H1 (cell line): ENCODE measurements around the gene TANC1. TPM values are rescaled to one million over a fixed set of nuclear protein-coding genes. Genes with fewer than 3 reads are reported as not detected.

Experiments used
- ATF2 ChIP-seq: IDR thresholded peaks from 2 replicates; pipeline ENCODE4 v1.6.1; 2012; ENCODE audit warnings: low read length, inconsistent platforms
- CTBP2 ChIP-seq: IDR thresholded peaks from 2 replicates; pipeline ENCODE4 v1.7.0; 2011; ENCODE audit warnings: borderline replicate concordance, mild to moderate bottlenecking, moderate library complexity, mixed read lengths, low read length; ENCODE audit not compliant: insufficient read depth, insufficient read length
- RBBP5 ChIP-seq: IDR thresholded peaks from 2 replicates; pipeline ENCODE4 v1.7.1; 2012; ENCODE audit warnings: low read depth, mild to moderate bottlenecking, inconsistent platforms, low read length, moderate library complexity, borderline replicate concordance
- SAP30 ChIP-seq: fragments of 300-600 bp; sonication (generic); IDR thresholded peaks from 2 replicates; pipeline ENCODE4 v1.7.1; 2012; ENCODE audit warnings: low read length, moderate library complexity, mild to moderate bottlenecking, inconsistent platforms; ENCODE audit not compliant: insufficient read depth, insufficient replicate concordance
- TBP ChIP-seq: IDR thresholded peaks from 2 replicates; pipeline ENCODE4 v1.6.1; 2011; ENCODE audit warnings: low read depth, low read length, improper control_type of control experiment
- polyA plus RNA-seq, 7 experiments: library from polyadenylated mRNA; depleted of rRNA in 3 of 7; stranded (reverse) in 5 of 7; unstranded in 2 of 7; fragments of >200 nt in 5 of 7; fragments of 200-250 nt in 2 of 7; gene quantifications; 1 replicate in 5 of 7; 2 replicates in 1 of 7; 4 replicates in 1 of 7; pipeline versions ENCODE4 v1.2.1 to v1.2.3, GENCODE V29; 2011 to 2013; ENCODE audit warnings: missing spikeins in 2 of 7, mixed read lengths in 2 of 7
- total RNA-seq: library from RNA; stranded (reverse); fragmentation: NEBNext Ultra II Directional; extraction: Animal tissue kit (Norgen Biotek cat#: 25700); gene quantifications from 2 replicates; pipeline ENCODE4 v1.2.1, GENCODE V29; 2021

The TANC1 gene
- total and polyA plus RNA-seq, 2 of the 8 experiments (the other 6 are each of a cell fraction or from before 2014, with no cell fraction given) = 4.1 to 7.6 TPM

DNA sequence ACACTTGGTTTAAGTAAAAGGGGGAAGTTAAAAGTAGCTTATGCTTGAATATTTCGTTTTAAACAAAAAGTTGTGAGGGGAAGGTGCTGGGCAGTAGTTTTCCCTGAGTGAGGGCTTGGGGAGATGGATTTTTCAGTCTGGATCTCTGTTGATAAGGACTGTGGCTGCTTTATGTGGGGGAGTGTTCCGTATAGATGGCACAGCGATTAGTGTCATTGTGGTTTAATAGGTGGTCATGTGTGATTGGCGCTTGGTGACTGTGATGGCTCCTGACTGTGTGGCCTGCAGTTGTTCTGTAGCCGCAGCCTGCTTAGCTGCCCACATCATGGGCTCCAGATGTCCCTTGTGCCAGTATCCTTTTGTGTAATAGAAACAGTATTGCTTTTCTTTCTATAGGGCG is 161.9 kb downstream of the TANC1 start (continued):
- no peak for TF ChIP-seq ATF2
- TF ChIP-seq RBBP5 = no peak
- TF ChIP-seq SAP30 = no peak
- TF ChIP-seq TBP = no peak
- no peak for TF ChIP-seq CTBP2
